GDM1 (cell line): ENCODE results near the gene SSX2IP.
"Not testable (repeated sequence)": the region's sequence is repeated elsewhere in the genome, so short reads cannot be mapped to it uniquely, and the experiment has no call there.

ENCODE experiments used
- DNase-seq: peaks from one replicate; lab custom pipeline; 2025; lab: John Stamatoyannopoulos, UW

Gene SSX2IP, protein sequence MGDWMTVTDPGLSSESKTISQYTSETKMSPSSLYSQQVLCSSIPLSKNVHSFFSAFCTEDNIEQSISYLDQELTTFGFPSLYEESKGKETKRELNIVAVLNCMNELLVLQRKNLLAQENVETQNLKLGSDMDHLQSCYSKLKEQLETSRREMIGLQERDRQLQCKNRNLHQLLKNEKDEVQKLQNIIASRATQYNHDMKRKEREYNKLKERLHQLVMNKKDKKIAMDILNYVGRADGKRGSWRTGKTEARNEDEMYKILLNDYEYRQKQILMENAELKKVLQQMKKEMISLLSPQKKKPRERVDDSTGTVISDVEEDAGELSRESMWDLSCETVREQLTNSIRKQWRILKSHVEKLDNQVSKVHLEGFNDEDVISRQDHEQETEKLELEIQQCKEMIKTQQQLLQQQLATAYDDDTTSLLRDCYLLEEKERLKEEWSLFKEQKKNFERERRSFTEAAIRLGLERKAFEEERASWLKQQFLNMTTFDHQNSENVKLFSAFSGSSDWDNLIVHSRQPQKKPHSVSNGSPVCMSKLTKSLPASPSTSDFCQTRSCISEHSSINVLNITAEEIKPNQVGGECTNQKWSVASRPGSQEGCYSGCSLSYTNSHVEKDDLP

DNA sequence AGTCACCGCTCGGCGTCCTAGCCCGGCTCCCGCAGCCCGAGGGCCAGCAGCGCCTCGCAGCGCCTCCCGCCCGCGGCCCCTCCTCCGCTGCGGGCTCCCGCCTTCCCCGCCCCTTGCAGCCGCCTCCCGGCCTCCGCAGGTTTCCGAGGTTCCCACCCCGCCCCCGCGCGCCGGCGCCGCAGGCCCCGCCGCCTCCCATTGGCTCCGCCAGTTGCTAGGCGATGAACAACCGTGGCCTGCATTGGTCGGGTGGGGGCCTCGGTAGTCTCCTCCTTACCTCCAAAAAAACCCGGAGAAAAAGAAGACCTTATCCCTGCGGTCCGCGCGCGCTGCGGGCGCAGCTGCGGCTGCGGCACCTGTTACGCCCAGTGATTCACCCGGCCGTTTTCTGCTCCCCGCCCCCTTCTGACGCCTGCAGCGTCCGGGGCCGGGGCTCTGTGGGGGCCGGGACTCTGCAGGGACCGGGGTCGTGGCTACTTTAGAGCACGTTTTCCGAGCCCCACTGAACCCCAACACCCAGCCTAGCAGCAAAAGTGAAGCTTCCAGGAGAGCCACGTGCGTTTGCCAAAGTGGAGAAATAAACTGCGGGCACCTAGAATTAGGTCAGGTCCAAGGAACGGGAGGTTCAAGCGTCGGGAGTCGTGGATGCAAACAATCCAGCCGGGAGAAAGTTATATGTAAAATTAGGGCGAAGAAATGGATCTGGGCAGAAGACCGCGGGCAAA, at the start of gene SSX2IP:
SSX2IP (minus strand) TSS at position 65 of the 725 bp plus-strand sequence. CDS start 19,242 bp downstream, outside the sequence.
- DNase-seq, result peak; percentile 92

DNA sequence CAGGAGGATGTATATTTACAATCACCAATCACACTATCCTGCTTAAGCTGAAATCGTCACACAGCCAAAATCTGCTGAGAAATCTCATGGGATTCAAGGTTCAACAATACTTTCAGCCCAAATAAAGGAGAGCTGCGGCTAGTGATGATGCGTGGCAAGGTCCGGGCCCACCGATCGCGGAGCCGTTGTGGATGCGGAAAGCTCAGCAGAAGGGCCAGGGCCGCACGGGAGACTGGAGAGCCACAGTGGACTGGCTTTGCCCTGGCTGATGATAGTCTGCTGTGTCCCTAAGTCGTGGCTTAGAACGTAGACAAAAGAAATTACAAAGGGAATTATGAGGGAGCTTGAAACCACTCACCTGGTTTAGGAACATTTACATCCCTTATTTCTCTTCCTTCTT, 48.0 kb upstream of the SSX2IP start:
- DNase-seq, result no peak

DNA sequence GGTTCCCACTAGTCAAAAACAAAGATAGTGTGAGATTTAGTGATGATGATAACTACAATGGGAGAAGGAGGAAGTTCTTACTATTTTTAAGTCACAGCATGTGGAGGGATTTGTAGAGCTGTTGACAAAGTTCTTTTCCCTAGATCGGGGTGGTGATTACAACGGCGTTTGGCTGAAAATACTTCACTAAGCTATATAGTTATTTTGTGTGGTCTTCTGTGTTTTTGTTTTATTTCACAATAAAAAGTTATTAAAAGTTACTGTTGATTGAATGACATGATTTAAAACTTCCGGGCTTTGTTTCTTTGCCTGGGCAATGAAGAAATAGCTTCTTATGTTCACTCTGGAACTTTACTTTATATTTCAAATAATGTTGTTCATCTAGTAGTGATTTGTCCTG, 47.3 kb upstream of the SSX2IP start:
- DNase-seq, result no peak

DNA sequence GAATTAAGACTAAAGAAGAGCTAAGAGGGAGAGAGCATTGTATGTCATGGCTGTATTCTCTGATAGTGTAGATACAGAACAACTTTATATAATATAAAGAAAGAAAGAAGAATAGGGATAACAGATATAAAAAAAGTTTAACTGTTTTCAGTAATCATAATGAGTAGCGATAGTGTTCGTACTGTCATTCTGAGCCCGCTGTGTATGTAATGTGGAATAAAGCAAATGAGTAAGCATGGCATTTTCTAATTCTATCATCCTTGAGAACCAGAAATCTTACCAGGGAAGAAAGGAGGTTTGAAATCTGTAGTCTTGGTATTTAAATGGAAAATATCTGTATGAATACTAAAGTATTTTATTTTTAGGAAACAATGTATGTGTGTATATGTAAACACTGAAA, 46.7 kb upstream of the SSX2IP start:
- no peak for DNase-seq

DNA sequence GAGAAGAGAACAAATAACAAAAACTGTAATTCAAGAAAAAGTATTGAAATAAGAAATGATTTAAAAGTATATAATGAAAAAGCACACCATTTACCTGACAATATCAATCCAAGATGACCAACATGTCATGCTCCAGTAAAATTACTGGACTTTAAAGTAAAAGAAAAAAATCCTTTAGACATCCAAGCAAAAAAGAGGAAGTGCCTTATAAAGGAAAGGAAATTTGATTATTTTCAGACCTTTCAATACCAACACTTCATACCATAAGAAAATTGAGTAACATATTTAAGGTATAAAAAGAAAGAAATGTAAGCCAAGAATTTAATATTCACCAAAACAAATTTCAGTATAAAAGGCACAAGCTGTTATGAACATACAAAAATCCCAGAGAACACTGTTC, 46.2 kb upstream of the SSX2IP start:
- DNase-seq, result no peak

DNA sequence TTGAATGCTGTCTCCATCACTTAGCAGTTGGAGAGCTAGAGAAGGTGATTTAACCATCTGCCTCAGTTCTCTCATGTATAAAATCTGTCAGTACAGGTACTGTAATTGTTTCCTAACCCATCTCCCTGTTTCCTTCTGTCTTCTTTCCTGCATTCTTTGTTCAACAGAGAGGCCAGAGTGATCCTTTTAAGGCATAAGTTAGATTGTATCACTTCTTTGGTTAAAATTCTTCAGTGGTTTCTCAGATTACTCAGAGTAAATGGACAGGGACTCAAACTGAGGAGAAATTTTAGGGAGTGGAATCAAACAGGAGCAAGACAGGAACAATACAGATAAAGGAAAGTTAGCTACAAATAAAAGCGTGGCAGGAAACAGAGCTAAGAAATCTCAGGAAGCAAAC, 45.2 kb upstream of the SSX2IP start:
- no peak for DNase-seq

DNA sequence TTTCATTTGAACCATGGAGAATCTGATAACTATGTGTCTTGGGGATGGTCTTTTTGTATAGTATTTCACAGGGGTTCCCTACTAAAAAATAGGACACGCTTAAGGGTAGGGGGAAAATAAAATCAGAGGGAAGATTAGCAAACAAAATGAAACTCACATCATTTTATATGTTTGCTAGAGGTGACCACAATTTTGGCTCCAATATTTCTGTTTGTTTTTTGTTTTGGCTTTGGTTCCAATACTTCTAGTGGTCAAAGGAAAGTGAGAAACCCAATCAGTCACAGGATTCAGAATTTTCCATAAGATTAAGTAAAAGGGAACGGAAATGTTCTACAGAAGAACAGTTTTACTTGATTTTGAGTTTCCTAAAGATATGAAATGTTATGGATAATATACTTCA, 42.3 kb upstream of the SSX2IP start:
- no peak for DNase-seq

DNA sequence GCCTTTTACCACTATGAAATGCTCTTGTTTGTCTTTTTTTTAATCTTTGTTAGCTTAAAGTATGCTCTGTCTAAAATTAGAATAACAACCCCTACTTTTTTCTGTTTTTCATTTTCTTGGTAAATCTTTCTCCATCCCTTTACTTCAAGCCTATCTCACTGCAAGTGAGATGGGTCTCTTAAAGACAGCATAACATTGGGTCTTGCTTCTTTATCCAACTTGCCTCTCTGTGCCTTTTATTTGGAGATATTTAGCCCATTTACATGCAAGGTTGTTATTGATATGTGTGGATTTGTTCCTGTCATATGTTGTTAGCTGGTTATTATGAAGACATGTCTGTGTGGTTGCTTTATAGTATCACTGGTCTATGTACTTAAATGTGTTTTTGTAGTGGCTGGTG, 41.3 kb upstream of the SSX2IP start:
- DNase-seq, result no peak

DNA sequence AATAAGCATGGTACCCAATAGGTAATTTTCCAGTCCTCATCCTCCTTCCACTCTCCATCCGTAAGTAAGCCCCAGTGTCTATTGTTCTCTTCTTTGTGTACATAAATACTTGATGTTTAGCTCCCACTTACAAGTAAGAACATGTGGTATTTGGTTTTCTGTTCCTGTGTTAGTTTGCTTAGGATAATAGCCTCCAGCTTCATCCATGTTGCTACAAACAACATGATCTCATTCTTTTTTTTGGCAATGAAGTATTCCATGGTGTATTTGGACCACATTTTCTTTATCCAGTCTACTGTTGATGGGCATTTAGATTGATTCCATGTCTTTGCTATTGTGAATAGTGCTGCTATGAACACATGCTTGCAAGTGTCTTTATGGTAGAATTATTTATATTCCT, 37.5 kb upstream of the SSX2IP start:
- DNase-seq, result not testable (repeated sequence)

DNA sequence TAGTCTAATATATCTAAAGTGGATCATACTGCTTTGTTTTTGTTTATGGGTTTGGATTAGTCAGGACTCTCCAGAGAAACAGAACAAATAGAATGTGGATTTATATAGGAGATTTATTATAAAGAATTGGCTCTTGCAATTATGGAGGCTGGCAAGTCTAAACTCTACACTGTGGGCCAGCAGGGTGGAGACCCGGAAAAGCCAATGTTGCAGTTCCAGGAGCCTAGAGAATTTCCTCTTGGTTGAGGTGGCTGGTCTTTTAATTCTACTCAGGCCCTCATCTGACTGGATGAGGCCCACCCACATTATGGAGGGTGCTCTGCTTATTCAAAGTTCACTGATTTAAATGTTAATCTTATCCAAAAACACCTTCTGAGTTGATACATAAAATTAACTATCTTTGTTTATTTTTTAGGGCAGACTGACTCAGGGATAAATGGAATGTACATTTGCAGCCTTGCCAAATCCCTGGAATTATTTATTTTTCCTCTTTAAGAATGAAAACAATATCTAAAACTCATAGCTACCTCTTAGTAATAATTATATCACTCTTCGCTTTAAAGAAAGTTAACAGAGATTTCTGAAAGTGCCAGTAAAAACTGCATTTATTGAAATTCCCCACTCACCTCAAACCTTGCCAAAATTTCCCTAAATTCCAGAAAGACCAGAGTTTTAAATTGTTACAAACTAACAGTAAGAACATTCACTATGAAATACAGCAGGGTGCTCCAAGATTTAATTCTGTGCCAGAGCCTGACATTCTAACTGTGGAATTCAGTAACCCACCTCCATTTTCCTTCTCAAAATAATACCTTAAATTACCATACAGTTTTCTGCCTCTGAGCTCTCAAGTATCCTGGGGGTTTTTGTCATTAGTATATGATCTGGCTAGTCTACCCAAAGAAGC, 36.6 kb upstream of the SSX2IP start:
- DNase-seq, result no peak

DNA sequence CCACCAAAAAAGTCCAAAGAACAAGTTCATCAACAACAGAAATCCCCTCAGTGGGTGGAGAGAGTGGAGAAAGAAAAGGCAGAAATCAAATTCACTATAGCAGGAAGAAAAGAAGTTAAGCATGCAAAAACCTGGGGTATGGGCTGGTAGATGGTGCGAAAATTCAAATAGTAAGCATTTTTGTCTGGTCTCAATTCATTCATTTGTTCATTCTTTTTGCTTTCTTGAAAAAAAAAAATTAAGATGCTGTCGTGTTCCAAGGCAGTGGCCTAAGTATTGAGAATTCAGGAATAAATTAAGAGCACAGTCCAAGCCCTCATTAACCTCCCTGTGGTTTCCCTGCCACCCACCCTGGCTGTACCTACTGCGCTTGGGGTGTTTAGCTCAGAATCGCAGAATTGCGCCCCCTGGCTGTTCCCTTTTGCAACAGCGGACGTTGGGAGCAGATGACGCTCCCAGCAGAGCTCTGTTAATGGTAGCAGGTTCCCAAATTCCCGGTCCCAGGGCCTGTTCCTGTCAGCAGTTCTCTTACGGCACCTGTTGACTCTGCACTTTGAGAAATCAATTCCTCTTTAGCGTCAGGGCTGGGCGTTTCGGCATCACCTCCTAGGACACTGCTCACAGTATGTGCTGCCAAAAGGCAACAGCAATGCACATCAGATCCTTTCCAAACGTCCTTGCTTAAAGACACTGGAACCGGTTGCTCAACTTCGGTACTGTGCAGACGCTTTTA, 34.0 kb upstream of the SSX2IP start:
- no peak for DNase-seq

DNA sequence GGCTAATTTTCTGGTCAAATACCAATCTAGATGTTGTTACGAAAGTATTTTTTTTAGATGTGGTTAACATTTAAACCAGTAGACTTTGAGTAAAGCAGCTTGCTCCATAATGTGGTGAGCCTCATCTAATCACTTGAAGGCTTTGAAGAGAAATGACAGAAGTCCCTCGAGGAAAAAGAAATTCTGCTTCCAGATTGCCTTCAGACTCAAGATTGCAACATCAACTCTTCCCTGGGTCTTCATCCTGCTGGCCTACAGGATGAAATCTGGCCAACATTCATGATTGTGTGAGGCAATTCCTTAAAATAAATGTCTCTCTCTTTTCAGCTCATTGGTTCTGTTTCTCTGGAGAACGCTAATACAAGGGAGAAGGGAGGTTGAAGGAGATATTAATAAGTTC, 32.5 kb upstream of the SSX2IP start:
- DNase-seq, result no peak

DNA sequence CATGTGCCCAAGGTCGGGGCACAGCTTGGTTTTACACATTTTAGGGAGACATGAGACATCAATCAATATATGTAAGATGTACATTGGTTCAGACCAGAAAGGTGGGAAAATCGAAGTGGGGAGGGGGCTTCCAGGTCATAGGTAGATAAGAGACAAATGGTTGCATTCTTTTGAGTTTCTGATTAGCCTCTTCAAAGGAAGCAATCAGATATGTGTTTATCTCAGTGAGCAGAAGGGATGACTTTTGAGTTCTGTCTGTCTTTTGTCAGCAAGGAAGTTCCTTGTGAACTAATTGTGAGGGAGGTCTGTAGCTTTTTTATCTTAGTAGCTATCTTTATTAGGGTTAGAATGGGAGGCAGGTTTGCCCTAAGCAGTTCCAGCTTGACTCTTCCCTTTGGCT, 31.6 kb upstream of the SSX2IP start:
- DNase-seq, result not testable (repeated sequence)

DNA sequence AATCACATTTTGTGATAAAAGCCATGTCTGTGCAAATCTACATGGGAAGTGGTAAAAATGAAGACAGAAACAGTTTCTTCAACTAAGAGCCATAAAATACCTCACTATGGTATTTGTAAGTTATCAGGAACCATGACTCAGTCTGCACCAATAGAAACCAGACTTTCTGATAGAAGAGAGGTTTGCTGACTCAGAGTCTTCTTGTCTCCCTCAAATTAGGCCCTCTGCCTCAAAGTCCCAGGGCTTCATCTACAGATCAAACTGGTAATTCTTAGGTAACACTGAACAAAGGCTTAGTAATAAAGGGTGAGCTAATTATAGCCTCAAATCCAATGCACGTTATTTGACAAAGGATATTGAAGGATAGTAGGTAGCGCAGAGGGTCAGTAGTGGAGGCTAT, 30.9 kb upstream of the SSX2IP start:
- DNase-seq, result no peak

DNA sequence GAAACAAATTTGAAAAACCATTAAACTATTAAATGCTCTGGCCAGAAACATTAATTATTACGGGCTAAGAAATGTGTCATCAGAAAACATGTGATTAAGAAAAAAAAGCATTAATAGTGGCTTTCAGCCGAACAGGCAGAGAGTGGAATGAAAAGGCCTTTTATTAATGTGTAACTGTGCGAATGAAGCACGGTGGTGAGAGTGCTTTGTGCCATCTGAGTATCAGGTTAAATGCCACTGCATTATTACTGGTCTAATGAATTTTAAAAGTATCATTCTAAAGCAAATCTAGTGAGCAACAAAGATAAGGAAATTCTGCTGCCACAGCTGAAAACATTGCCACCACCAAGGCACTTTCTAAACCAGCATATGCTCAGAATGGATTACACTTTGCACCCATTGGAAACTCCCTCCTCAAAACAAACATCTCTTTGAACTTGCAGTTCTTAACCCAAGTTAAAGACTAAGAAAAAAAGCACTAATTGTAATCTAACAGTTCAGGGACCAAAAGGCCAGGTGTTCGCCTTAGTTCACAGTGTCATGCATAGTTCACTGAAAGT, 30.0 kb upstream of the SSX2IP start:
- no peak for DNase-seq

DNA sequence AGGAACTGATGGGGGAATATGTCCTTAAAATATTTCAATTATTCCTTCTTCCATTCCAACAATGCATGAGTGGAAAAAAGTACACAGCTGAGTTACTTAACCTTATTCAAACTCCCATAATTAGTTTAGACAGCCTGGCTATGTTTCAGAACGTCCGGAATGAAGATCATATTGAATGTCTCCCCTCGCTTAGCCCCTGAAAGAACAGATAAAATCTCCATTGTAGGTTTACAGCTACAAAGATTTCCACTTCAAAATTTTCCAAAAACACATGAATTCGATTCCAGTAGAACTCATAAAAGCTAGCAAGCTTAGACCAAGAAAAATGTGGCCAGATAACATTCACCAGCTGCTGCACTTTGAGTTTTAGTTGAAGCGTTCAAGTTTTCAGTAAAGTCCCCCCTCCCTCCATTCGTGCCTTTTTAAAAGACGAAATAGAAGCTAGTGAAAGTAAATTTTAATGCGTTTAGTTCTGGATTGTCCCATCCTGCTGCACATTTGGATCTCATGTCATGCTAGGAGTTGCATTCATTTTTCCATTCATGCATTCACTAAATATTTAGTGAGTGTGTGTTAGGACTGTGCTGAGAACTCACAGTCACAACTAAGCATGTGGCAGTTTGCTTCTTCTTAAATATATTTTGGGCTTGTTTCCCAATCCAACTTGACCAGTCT, 29.4 kb upstream of the SSX2IP start:
- DNase-seq, result no peak

DNA sequence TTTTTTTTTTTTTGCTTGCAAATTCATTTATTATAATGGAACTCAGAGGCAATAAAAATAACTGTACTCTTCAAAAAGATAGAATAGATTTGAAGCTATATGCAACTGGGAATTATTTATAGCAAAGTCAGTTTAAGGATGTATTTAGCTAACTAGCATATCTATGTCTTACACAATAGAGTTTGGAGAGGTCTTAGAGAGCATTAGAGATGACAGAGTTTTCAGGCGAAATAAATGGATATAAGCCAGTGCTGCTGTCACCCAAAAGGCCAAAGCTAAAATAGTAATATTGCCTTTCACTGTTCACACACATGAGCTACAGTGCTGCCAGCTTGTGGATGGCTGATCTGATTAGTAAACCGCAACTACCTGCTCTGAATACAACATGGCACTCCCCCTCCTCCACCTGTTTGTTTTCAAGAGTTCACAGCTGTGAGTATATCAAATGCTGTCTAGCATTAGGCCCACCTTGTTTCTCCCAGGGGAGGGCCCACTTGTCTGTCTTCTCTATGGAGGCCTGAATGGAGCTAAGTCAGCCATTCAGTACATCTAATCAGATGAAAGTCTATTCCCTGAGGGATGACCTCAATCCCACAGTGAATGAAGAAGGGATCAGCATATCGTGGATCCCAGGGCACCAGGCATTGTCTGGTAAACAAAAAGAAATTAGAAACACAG, 25.2 kb upstream of the SSX2IP start:
- no peak for DNase-seq

DNA sequence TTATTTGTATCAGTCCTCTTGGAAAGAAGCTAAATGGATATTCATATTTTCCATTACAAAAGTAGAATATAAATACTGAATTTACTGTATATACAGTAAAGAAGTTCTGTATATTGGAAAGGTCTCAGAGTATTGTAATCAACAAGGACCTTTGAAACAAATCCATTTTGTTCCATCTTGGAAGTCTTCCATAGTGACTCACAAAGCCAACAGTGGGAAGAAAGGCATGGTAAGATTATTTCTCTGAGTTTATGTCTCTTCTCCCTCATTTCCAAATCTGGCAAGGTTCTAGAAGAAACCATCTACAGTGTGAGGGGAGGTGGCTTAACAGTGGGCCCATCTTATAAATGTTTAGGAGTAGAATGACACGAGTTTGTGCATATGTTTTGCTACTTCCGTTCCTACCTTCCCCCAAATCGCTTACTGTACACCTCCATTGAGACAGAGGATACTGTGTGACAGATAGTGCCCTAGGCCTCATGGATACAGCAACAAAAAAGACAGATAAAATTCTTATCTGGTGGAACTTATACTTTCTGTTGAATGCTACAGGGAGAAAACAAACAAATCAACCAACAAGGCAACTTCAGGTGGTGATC, 22.1 kb upstream of the SSX2IP start:
- no peak for DNase-seq

DNA sequence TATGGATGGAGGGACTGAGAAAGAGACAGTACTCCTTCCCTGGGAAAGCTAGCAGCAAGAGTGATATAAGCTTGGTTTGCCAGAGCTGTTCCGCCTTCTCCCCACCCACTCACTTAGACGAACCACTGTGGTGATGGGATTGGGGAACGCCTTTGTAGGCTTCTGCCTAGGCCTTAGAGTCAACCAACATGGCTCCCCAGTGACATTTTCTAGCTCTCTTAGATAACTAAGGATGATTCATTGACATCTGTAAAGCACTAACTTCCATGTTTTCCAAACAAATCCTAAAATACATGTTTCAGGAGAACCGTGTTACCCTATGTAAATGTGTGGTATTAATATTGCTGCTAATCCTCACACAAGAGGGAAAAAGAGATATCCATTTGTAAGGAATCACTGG, 21.6 kb upstream of the SSX2IP start:
- no peak for DNase-seq
